Panc1 (cell line): ENCODE measurements around the gene AKR1B1.

ENCODE experiments used
- CTCF ChIP-seq: fragments of 450-650 bp; IDR thresholded peaks from 2 replicates; pipeline ENCODE4 v1.5.1; 2017; ENCODE audit warnings: mild to moderate bottlenecking
- POLR2AphosphoS5 ChIP-seq: IDR thresholded peaks from 2 replicates; pipeline ENCODE4 v1.6.1; 2012; ENCODE audit warnings: mild to moderate bottlenecking, low read depth, low read length, moderate library complexity
- SIN3A ChIP-seq: IDR thresholded peaks from 2 replicates; pipeline ENCODE4 v1.6.1; 2012; ENCODE audit warnings: low read depth, mild to moderate bottlenecking, low read length, moderate library complexity, borderline replicate concordance; ENCODE audit not compliant: insufficient read depth

- TF ChIP-seq CTCF, result no peak
- no peak for TF ChIP-seq POLR2AphosphoS5
- TF ChIP-seq SIN3A, result no peak
These were observed 63.3 kb downstream of the AKR1B1 start for GRCh38 chr7:134395604-134396003.
